ENCODE results near the gene CDK16.

CDK16 gene

GRCh38 chrX:47191806-47192401 is 26.6 kb upstream of the CDK16 start:
- TF ChIP-seq CTCF (IDR thresholded peaks at IDR 0.05; ENCODE audit: low read depth, low read length), result no peak
- peak overlapping the region; percentile 57 to 64 for H3K4me3 ChIP-seq (replicated peaks in 1 of 2; ENCODE audit: low read depth in 2 of 2, low read length in 2 of 2)
- DNase-seq (ENCODE audit: low read depth in 2 of 2), result no peak

GRCh38 chrX:47193475-47194193 is 24.8 kb upstream of the CDK16 start, which contains the start of gene UBA1:
Gene UBA1, plus strand, starts transcription at chrX:47193829. Its CDS starts 4,974 bp downstream, at chrX:47198803.
- DNase-seq (ENCODE audit: low read depth in 2 of 2), result peak; percentile 95
- peak; percentile 54 for TF ChIP-seq CTCF (IDR thresholded peaks at IDR 0.05; ENCODE audit: low read depth, low read length)
- H3K4me3 ChIP-seq (replicated peaks in 1 of 2; ENCODE audit: low read depth in 2 of 2, low read length in 2 of 2), result peak within 1 kb of the TSS; percentile 76 to 82

GRCh38 chrX:47194194-47194787 is 24.2 kb upstream of the CDK16 start:
- H3K4me3 ChIP-seq (replicated peaks in 1 of 2; ENCODE audit: low read depth in 2 of 2, low read length in 2 of 2), result peak overlapping the region; percentile 76 to 82
- no peak for TF ChIP-seq CTCF (IDR thresholded peaks at IDR 0.05; ENCODE audit: low read depth, low read length)
- no peak for DNase-seq (ENCODE audit: low read depth in 2 of 2)

- peak overlapping the region in 1 of 2 donors; percentile 21 for H3K4me3 ChIP-seq (replicated peaks in 1 of 2; ENCODE audit: low read depth in 2 of 2, low read length in 2 of 2)
- DNase-seq (ENCODE audit: low read depth in 2 of 2), result no peak
- no peak for TF ChIP-seq CTCF (IDR thresholded peaks at IDR 0.05; ENCODE audit: low read depth, low read length)
These were observed 22.4 kb upstream of the CDK16 start for GRCh38 chrX:47196098-47196497.

GRCh38 chrX:47197526-47197925 is 21.0 kb upstream of the CDK16 start:
- no peak for TF ChIP-seq CTCF (IDR thresholded peaks at IDR 0.05; ENCODE audit: low read depth, low read length)
- no peak overlapping the region for H3K4me3 ChIP-seq (replicated peaks in 1 of 2; ENCODE audit: low read depth in 2 of 2, low read length in 2 of 2)
- no peak for DNase-seq (ENCODE audit: low read depth in 2 of 2)

- no peak for TF ChIP-seq CTCF (IDR thresholded peaks at IDR 0.05; ENCODE audit: low read depth, low read length)
- peak; percentile 22 to 48 for DNase-seq (ENCODE audit: low read depth in 2 of 2)
- H3K4me3 ChIP-seq (replicated peaks in 1 of 2; ENCODE audit: low read depth in 2 of 2, low read length in 2 of 2), result no peak overlapping the region
These were observed 20.3 kb upstream of the CDK16 start for GRCh38 chrX:47198026-47198686.
